Gastrocnemius medialis (tissue), 4 donors: Measurements from ENCODE around the gene SPATA16.

ENCODE experiments used
- CTCF ChIP-seq, 5 experiments: fragments of 450-650 bp in 3 of 5; fragments of 200-600 bp in 2 of 5; sonication (generic) in 2 of 5; IDR thresholded peaks in 4 of 5; conservative IDR thresholded peaks in 1 of 5; 1 replicate in 4 of 5; 2 replicates in 1 of 5; pipeline ENCODE4 v1.5.1; 2016 to 2019; ENCODE audit warnings: antibody characterized with exemption in 5 of 5, mild to moderate bottlenecking in 3 of 5, moderate library complexity in 3 of 5
- POLR2A ChIP-seq, 2 donors: fragments of 450-650 bp; IDR thresholded peaks; one replicate each; pipeline ENCODE4 v1.6.1; 2017; ENCODE audit warnings: antibody characterized with exemption in 2 of 2, mild to moderate bottlenecking in 2 of 2, moderate library complexity in 2 of 2

DNA sequence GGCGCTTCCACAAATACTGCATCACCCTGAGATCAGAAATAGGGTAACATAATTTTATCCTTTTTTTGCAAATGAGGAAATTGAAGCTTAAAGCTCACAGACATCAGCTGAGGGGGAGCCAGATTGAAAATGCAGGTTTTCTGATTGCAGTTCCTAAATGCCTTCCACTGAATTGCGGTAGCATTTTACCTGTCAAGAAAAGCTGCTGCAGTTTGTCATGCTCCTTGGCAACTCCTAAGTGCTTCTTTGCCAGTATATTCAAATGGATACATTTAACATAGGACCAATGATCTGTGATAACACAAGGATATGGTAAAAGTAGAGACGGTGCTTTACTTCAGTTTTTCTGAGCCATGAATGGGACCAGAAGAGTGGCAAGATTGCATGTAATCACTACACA lies 50.5 kb downstream of the SPATA16 start:
- TF ChIP-seq CTCF (IDR thresholded peaks at IDR 0.05 in 4 of 5, conservative IDR thresholded peaks at IDR 0.05 in 1 of 5) (no peak), POLR2A (IDR thresholded peaks at IDR 0.05) (no peak)
